ENCODE results near the gene LHPP. TPM values are rescaled to one million over a fixed set of nuclear protein-coding genes. Genes with fewer than 3 reads are reported as not detected.
"Not testable (repeated sequence)": the region's sequence is repeated elsewhere in the genome, so short reads cannot be mapped to it uniquely, and the experiment has no call there.

The LHPP gene
- total RNA-seq, 1 donor from 2014 or later: 15.2 TPM

- Mint-ChIP-seq H3K9me3 (ENCODE audit: low read depth) (no peaks in the 10 kb centered on the region), H3K4me3 (ENCODE audit: low read depth) (no peak overlapping the region), H3K27me3 (no peaks in the 10 kb centered on the region), H3K4me1 (ENCODE audit: low read depth) (peaks cover 1% of the 10 kb centered on the region), H3K27ac (no peak overlapping the region), H3K36me3 (ENCODE audit: insufficient read depth) (no peaks in the 10 kb centered on the region)
- no peak for TF ChIP-seq CTCF (IDR thresholded peaks at IDR 0.05; ENCODE audit: unreplicated experiment)
- DNase-seq (ENCODE audit: low spot score, unreplicated experiment): no peak
These were observed 86.1 kb downstream of the LHPP start for GRCh38 chr10:124547647-124548168.

- H3K27me3 Mint-ChIP-seq; H3K27ac Mint-ChIP-seq; DNase-seq (ENCODE audit: low spot score, unreplicated experiment); H3K36me3 Mint-ChIP-seq (ENCODE audit: insufficient read depth); H3K4me1 Mint-ChIP-seq (ENCODE audit: low read depth); H3K4me3 Mint-ChIP-seq (ENCODE audit: low read depth); H3K9me3 Mint-ChIP-seq (ENCODE audit: low read depth): not testable (repeated sequence)
These were observed 87.5 kb downstream of the LHPP start for GRCh38 chr10:124549171-124549570.

DNA sequence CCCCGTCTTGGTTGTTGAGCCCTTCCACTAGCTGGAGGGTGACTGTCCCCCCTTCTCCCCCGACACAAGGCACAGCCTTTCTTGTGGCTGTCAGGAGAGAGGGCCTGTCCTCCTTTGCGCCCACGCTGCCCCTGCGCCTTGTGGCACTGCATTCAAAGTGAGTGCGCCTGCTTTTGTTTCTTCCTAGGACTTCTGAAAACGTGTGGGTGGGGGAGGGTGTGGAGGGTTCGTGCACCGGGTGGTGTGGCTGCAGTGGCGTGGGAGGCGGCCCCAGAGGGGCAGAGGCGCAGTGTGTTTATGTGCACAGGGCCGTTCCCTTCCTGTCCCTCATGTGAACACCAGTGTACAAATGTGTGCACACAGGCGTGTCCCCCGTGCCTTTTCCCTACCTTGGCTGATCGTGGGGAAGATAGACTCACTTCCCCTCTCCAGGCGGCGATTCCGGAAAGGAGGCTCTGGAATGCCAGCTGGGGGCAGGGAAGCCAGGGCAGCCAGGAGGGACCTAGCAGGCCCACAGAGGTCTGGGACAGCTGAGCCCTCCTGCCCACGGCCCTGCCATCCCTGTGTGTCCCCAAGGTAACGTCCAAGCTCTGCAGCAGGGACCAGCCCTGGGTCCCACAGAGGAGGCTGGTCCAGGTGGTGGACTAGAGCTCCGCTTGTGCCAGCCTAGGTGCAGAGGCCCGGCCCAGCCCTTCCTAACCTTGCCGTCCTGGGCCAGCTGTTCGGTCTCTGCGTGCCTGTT lies 88.8 kb downstream of the LHPP start:
- no peaks in the 10 kb centered on the region for H3K27me3 Mint-ChIP-seq
- H3K9me3 Mint-ChIP-seq (ENCODE audit: low read depth): no peaks in the 10 kb centered on the region
- no peak overlapping the region for H3K27ac Mint-ChIP-seq
- TF ChIP-seq CTCF (IDR thresholded peaks at IDR 0.05; ENCODE audit: unreplicated experiment): no peak
- H3K4me3 Mint-ChIP-seq (ENCODE audit: low read depth): no peak overlapping the region
- no peaks in the 10 kb centered on the region for H3K36me3 Mint-ChIP-seq (ENCODE audit: insufficient read depth)
- H3K4me1 Mint-ChIP-seq (ENCODE audit: low read depth): peaks cover 1% of the 10 kb centered on the region
- no peak for DNase-seq (ENCODE audit: low spot score, unreplicated experiment)

DNA sequence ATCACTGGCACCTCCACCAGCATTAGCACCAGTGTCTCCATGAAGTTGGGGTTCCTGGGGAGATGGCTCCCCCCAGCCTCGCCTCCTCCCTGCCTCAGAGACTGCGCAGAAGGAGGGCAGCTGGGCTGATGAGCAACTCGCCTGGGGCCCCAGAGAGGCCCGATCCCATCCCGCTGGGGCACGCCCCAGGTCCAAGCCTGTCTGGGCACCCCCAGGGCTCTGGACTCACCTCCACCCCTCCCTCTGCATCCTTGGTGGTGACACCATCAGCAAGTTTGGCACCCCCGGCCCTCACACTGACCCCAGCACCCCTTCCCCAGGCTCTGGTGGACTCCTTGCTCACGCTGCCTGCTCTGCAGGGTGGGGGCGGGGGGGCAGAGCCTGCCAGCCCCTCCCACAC lies 89.5 kb downstream of the LHPP start:
- H3K27ac Mint-ChIP-seq: no peak overlapping the region
- no peak overlapping the region for H3K4me3 Mint-ChIP-seq (ENCODE audit: low read depth)
- H3K27me3 Mint-ChIP-seq: no peaks in the 10 kb centered on the region
- H3K4me1 Mint-ChIP-seq (ENCODE audit: low read depth): peaks cover 1% of the 10 kb centered on the region
- H3K9me3 Mint-ChIP-seq (ENCODE audit: low read depth): no peaks in the 10 kb centered on the region
- no peak for DNase-seq (ENCODE audit: low spot score, unreplicated experiment)
- TF ChIP-seq CTCF (IDR thresholded peaks at IDR 0.05; ENCODE audit: unreplicated experiment): no peak
- H3K36me3 Mint-ChIP-seq (ENCODE audit: insufficient read depth): no peaks in the 10 kb centered on the region

DNA sequence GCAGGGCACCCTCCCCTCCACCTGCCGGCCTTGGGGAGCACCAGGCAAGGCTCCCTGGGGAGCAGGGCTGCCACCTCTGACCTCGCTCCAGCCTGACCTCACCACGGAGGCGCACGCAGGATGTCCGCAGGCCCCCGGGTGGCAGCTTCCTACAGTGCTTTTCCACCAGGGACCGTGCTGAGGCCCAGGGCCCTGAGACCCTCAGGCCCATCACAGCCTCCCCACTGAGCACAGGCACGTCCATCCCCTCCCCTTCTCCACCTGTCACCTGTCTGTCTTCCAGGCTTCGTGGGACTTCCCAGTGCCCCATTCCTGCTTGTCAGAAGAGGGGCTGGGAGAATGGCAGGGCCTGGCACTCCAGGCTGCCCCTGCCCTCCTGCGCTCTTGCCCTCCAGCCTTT lies 90.1 kb downstream of the LHPP start:
- Mint-ChIP-seq H3K27ac (no peak overlapping the region), H3K4me1 (ENCODE audit: low read depth) (peaks cover 1% of the 10 kb centered on the region), H3K9me3 (ENCODE audit: low read depth) (no peaks in the 10 kb centered on the region), H3K36me3 (ENCODE audit: insufficient read depth) (no peaks in the 10 kb centered on the region), H3K4me3 (ENCODE audit: low read depth) (no peak overlapping the region), H3K27me3 (no peaks in the 10 kb centered on the region)
- TF ChIP-seq CTCF (IDR thresholded peaks at IDR 0.05; ENCODE audit: unreplicated experiment): no peak
- no peak for DNase-seq (ENCODE audit: low spot score, unreplicated experiment)

DNA sequence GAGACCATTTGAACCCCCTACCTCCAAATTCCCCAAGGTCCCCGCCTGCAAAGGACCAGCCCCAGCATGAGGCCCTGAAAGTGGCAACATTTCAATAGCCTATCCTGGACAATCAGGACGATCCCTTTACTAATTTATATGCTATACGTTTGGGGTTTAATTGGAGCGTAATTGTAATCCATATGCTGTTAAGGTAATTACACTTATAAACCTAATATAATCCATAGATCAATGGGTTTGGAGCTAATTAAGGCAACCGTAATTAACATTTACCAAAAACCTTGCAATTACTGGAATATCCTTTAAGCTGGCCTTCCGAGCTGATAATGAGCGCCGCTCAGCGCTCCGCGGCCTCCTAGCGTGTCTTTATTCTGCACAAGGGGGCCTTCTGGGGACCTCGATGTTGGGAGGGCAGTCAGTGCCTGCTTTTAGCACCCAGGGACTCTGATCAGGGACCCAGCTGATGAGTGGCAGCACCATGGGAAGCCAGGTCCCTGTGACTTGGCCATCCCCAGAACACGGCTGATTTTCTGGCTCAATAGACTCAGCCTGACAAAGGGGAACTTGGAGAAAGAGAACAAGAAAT lies 91.2 kb downstream of the LHPP start:
- no peak overlapping the region for H3K4me3 Mint-ChIP-seq (ENCODE audit: low read depth)
- no peak for DNase-seq (ENCODE audit: low spot score, unreplicated experiment)
- peaks cover 1% of the 10 kb centered on the region for H3K4me1 Mint-ChIP-seq (ENCODE audit: low read depth)
- no peak for TF ChIP-seq CTCF (IDR thresholded peaks at IDR 0.05; ENCODE audit: unreplicated experiment)
- no peaks in the 10 kb centered on the region for H3K9me3 Mint-ChIP-seq (ENCODE audit: low read depth)
- H3K27ac Mint-ChIP-seq: no peak overlapping the region
- H3K27me3 Mint-ChIP-seq: no peaks in the 10 kb centered on the region
- H3K36me3 Mint-ChIP-seq (ENCODE audit: insufficient read depth): no peaks in the 10 kb centered on the region

All from progenitor cell of endocrine pancreas (in vitro differentiated cells).